Upper lobe of left lung (tissue), 4 donors: ENCODE results near the gene ARHGAP8.

Experiments used
- EP300 ChIP-seq, 4 donors: sonication (generic); formaldehyde crosslinking; IDR thresholded peaks; one replicate each; pipeline ENCODE4 v1.5.1; 2017; ENCODE audit warnings: antibody characterized with exemption in 4 of 4, control low read depth in 2 of 4
- POLR2A ChIP-seq, 4 donors: fragments of 450-650 bp; IDR thresholded peaks; one replicate each; pipeline ENCODE4 v1.5.1; 2016 to 2017; ENCODE audit warnings: antibody characterized with exemption in 4 of 4, mild to moderate bottlenecking in 2 of 4
- TF ChIP-seq, protein P1 (sequence below), 6 experiments: fragments of 450-650 bp in 4 of 6; fragments of 200-600 bp in 2 of 6; sonication (generic) in 2 of 6; IDR thresholded peaks; one replicate each; pipeline ENCODE4 v1.5.1; 2016 to 2019; ENCODE audit warnings: antibody characterized with exemption in 6 of 6

DNA sequence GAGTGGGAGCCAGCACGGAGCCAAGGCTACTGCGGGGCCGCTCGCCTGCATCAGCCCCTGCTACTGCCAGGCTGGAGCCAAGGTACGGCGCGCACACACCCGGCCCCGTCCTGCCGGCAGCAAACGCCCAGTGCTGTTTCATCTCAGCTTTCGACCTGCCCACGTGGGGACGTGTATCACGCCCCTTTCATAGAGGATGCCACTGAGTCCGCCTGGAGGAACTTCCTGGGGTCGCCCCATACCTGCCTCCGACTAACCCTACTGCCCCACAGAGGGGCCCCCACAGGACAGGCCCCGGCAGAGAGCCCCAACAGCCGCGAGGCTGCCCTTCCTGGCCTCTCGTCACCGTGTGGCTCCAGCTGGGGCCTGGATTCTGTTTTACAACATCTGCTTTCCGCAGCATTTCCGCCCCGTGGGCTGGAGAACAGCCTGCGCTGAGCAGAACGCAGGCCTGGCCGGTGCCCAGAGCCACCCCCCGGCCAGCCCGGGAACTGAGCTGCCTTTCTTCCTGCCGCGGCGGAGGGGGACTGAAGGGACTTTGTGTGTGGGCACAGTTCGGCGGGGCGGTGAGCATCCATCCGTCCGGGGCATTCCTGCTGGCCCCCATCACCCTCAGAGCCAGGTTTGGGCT, 22.9 kb upstream of the ARHGAP8 start:
- TF ChIP-seq, protein P1, sequence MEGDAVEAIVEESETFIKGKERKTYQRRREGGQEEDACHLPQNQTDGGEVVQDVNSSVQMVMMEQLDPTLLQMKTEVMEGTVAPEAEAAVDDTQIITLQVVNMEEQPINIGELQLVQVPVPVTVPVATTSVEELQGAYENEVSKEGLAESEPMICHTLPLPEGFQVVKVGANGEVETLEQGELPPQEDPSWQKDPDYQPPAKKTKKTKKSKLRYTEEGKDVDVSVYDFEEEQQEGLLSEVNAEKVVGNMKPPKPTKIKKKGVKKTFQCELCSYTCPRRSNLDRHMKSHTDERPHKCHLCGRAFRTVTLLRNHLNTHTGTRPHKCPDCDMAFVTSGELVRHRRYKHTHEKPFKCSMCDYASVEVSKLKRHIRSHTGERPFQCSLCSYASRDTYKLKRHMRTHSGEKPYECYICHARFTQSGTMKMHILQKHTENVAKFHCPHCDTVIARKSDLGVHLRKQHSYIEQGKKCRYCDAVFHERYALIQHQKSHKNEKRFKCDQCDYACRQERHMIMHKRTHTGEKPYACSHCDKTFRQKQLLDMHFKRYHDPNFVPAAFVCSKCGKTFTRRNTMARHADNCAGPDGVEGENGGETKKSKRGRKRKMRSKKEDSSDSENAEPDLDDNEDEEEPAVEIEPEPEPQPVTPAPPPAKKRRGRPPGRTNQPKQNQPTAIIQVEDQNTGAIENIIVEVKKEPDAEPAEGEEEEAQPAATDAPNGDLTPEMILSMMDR (IDR thresholded peaks at IDR 0.05): peak in 2 of 6 experiments; percentile 30 to 42
- no peak for TF ChIP-seq EP300 (IDR thresholded peaks at IDR 0.05)
- TF ChIP-seq POLR2A (IDR thresholded peaks at IDR 0.05): no peak
